OCI-LY1 (cell line): ENCODE data around the gene SEC22C.

Experiments used
- EZH2 ChIP-seq: fragments of 200-600 bp; sonication (generic), shearing (Covaris generic); IDR thresholded peaks from 2 replicates; pipeline ENCODE4 v1.8.0; 2017; ENCODE audit warnings: borderline replicate concordance, mixed run types, mild to moderate bottlenecking, antibody characterized with exemption, low read length, moderate library complexity, mixed read lengths
- TF ChIP-seq, protein P1 (sequence below): fragments of 200-600 bp; sonication (generic), shearing (Covaris generic); IDR thresholded peaks from 2 replicates; pipeline ENCODE4 v1.5.1; 2017; ENCODE audit warnings: mild to moderate bottlenecking, antibody characterized with exemption, low read length, moderate library complexity, mixed read lengths

GRCh38 chr3:42526616-42527367 lies 55.0 kb downstream of the SEC22C start:
- TF ChIP-seq, protein P1, sequence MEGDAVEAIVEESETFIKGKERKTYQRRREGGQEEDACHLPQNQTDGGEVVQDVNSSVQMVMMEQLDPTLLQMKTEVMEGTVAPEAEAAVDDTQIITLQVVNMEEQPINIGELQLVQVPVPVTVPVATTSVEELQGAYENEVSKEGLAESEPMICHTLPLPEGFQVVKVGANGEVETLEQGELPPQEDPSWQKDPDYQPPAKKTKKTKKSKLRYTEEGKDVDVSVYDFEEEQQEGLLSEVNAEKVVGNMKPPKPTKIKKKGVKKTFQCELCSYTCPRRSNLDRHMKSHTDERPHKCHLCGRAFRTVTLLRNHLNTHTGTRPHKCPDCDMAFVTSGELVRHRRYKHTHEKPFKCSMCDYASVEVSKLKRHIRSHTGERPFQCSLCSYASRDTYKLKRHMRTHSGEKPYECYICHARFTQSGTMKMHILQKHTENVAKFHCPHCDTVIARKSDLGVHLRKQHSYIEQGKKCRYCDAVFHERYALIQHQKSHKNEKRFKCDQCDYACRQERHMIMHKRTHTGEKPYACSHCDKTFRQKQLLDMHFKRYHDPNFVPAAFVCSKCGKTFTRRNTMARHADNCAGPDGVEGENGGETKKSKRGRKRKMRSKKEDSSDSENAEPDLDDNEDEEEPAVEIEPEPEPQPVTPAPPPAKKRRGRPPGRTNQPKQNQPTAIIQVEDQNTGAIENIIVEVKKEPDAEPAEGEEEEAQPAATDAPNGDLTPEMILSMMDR = no peak
- no peak for TF ChIP-seq EZH2
